ENCODE results near the gene MARK4.
A peak's percentile ranks its signal among the peaks of the same experiment; 100 is the strongest.

The MARK4 gene

DNA sequence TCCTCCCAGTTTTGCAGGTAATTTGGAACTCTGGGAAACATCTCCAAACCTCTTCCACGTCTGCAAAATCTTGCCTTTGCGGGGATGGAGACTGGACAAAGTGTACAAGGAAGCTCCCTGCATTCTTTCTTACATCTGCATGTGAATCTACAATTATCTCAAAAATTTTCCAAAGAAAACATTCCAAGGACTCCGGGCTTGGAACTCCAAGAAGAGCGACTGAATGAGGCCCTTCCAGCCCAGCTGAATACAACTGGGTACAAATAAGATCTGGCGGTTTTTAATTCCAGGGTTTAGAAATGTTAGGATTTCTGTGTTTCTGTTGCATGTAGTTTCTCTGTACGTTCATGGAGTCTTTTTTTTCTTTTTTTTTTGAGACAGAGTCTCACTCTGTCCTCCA, 34.4 kb upstream of the MARK4 start:
- DNase-seq (ENCODE audit: low read depth, low spot score), result no peak
- Histone ChIP-seq H3K9ac (ENCODE audit: insufficient read length, low read depth) (no peak overlapping the region), H3K4me3 (ENCODE audit: insufficient read length, low read depth) (no peak overlapping the region), H3K9me3 (ENCODE audit: insufficient read depth, low read length) (no peaks in the 10 kb centered on the region), H3K4me1 (ENCODE audit: insufficient read depth, insufficient read length) (peaks cover 12% of the 10 kb centered on the region), H3K27me3 (ENCODE audit: insufficient read depth, insufficient read length) (peaks cover 46% of the 10 kb centered on the region), H3K36me3 (ENCODE audit: insufficient read depth, insufficient read length, low read length) (no peaks in the 10 kb centered on the region)
- no peak for TF ChIP-seq SUZ12 (IDR thresholded peaks at IDR 0.05; ENCODE audit: extremely low read depth, insufficient read depth, insufficient read length)
- TF ChIP-seq ZNF274 (IDR thresholded peaks at IDR 0.05; ENCODE audit: low read depth, low read length), result no peak
- no peak for TF ChIP-seq YY1 (IDR thresholded peaks at IDR 0.05; ENCODE audit: insufficient read depth, insufficient read length)

DNA sequence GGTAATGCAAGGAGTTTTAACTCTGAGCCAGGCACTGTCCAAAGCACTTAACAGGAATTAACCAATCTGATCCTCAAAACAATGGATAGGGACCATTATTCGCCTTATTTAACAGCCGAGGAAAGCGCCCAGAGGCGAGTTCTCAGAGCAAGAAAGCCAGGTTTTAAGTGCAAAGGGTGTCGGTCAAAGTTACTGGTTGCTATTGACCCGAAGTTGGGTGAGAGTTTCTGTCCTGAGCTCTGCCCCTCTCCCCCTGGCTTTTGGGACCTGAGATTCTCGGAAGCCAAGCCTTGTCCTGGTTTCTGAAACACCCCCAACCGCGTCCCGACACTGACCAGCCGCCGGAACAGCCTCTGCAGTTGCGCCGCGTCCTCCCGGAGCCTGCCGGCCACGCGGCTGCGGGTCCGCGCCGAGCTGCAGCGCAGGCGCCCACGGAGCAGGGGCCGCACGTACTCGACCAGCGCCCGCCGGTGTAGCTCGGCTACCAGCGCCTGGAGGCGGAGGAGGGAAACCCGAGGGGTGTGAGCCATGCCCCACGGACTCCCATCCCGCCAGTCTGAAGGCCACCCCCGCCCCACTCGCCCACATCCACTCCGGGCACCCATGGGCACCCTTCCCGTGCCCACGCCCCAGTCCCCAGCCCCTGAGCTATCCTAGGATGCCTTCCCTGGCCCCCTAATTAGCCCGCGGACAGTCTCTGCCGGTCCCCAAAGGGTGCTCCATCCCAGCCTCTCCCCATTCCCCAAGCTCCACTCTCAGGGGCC, 33.7 kb upstream of the MARK4 start:
- Histone ChIP-seq H3K4me3 (ENCODE audit: insufficient read length, low read depth) (peak overlapping the region; percentile 34), H3K9ac (ENCODE audit: insufficient read length, low read depth) (peak overlapping the region; percentile 76), H3K36me3 (ENCODE audit: insufficient read depth, insufficient read length, low read length) (no peaks in the 10 kb centered on the region), H3K27me3 (ENCODE audit: insufficient read depth, insufficient read length) (peaks cover 46% of the 10 kb centered on the region), H3K9me3 (ENCODE audit: insufficient read depth, low read length) (no peaks in the 10 kb centered on the region), H3K4me1 (ENCODE audit: insufficient read depth, insufficient read length) (peaks cover 8% of the 10 kb centered on the region)
- DNase-seq (ENCODE audit: low read depth, low spot score), result no peak
- TF ChIP-seq ZNF274 (IDR thresholded peaks at IDR 0.05; ENCODE audit: low read depth, low read length) (no peak), SUZ12 (IDR thresholded peaks at IDR 0.05; ENCODE audit: extremely low read depth, insufficient read depth, insufficient read length) (peak; percentile 96)

DNA sequence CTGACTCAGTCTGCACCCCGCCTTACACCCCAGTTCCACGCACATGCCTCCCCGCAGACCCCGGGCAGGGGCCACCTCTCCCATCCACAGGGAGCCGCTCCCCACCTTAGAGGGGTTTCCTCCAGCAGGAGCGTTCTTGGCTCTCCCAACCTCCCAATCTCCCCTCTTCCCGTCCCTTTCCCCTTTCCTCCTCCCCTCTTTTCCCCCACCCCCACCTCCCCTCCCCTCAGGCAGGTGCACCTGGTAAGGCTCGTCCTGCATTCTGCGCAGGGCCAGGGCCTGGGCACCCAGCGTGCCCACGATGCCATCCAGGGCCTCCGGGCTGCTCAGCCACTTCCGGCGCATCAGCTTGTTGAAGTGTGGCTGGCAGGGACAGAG, 33.1 kb upstream of the MARK4 start:
- H3K4me3 ChIP-seq (ENCODE audit: insufficient read length, low read depth), result no peak overlapping the region
- H3K27me3 ChIP-seq (ENCODE audit: insufficient read depth, insufficient read length), result peaks cover 46% of the 10 kb centered on the region
- no peaks in the 10 kb centered on the region for H3K36me3 ChIP-seq (ENCODE audit: insufficient read depth, insufficient read length, low read length)
- no peak for TF ChIP-seq ZNF274 (IDR thresholded peaks at IDR 0.05; ENCODE audit: low read depth, low read length)
- TF ChIP-seq SUZ12 (IDR thresholded peaks at IDR 0.05; ENCODE audit: extremely low read depth, insufficient read depth, insufficient read length), result no peak
- no peak for TF ChIP-seq YY1 (IDR thresholded peaks at IDR 0.05; ENCODE audit: insufficient read depth, insufficient read length)
- no peak for DNase-seq (ENCODE audit: low read depth, low spot score)
- no peaks in the 10 kb centered on the region for H3K9me3 ChIP-seq (ENCODE audit: insufficient read depth, low read length)
- peaks cover 8% of the 10 kb centered on the region for H3K4me1 ChIP-seq (ENCODE audit: insufficient read depth, insufficient read length)
- no peak overlapping the region for H3K9ac ChIP-seq (ENCODE audit: insufficient read length, low read depth)

DNA sequence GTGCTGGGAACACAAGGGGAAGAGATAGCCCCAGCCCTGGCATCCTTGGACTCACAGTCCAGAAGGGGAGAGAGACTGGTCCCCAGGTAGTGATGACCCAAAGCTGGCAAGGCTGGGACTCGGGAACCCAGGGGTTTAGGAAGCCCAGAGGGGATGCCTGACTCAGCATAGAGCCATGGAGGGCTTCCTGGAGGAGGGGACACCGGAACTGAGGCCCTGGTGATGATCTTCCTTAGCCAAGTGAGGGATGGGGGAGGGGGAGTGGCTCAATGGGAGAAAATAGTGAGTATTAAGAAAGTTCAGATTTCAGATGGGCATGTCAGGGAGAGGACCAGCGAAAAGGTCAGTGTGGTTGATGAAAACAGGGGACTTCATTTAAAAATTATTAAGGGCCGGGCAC, 32.6 kb upstream of the MARK4 start:
- H3K27me3 ChIP-seq (ENCODE audit: insufficient read depth, insufficient read length), result peaks cover 46% of the 10 kb centered on the region

DNA sequence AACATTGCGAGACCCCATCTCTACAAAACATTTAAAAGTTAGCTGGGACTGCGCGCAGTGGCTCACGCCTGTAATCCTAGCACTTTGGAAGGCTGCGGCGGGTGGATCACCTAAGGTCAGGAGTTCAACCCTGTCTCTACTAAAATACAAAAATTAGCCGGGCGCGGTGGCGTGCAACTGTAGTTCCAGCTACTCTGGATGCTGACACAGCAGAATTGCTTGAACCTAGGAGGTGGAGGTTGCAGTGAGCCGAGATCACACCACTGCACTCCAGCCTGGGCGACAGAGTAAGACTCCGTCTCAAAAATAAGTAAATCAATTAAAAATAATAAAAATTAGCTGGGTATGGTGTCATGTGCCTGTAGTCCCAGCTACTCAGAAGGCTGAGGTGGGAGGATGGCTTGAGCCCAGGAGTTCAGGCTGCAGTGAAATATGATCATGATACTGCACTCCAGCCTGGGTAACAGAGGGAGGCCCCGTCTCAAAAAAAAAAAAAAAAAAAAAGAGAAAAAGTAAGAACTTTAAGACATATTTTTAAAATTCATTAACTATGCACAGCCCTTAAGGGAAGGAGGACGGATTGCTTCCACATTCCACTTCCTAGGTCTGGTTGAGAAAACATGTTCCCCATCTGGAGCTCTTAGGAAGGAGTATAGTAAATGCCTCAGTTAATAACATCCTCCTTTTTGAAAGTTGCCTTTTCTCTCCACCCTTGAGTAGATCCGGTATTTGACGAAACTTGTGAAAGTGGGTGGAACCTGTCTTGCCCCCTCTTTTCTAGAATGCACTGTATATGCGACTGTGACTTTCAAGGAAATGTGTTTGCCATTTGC, 31.9 kb upstream of the MARK4 start:
- Histone ChIP-seq H3K27me3 (ENCODE audit: insufficient read depth, insufficient read length) (peaks cover 45% of the 10 kb centered on the region), H3K4me3 (ENCODE audit: insufficient read length, low read depth) (no peak overlapping the region)

More for the DNA sequence above, 32.6 kb upstream of the MARK4 start:
- no peak for DNase-seq (ENCODE audit: low read depth, low spot score)
- Histone ChIP-seq H3K9ac (ENCODE audit: insufficient read length, low read depth) (no peak overlapping the region), H3K36me3 (ENCODE audit: insufficient read depth, insufficient read length, low read length) (no peaks in the 10 kb centered on the region), H3K9me3 (ENCODE audit: insufficient read depth, low read length) (no peaks in the 10 kb centered on the region), H3K4me3 (ENCODE audit: insufficient read length, low read depth) (no peak overlapping the region), H3K4me1 (ENCODE audit: insufficient read depth, insufficient read length) (peaks cover 8% of the 10 kb centered on the region)
- TF ChIP-seq YY1 (IDR thresholded peaks at IDR 0.05; ENCODE audit: insufficient read depth, insufficient read length), result no peak
- no peak for TF ChIP-seq ZNF274 (IDR thresholded peaks at IDR 0.05; ENCODE audit: low read depth, low read length)
- TF ChIP-seq SUZ12 (IDR thresholded peaks at IDR 0.05; ENCODE audit: extremely low read depth, insufficient read depth, insufficient read length), result no peak

DNA sequence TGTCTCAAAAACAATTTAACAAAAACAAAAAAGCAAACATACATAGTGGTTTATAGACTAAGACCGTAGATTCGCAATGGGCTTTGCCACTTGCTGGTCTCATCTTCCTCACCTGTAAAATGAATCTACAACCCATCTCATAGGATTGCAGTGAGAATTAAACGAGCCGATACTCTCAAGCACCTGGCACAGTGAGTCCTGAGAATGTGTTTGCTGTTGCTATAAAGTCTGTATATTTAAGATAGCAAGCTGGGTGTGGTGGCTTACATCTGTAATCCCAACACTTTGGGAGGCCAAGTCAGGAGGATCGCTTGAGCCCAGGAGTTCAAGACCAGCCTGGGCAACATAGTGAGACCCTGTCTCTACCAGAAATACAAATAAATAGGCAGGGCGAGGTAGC, 28.3 kb upstream of the MARK4 start:
- H3K4me3 ChIP-seq (ENCODE audit: insufficient read length, low read depth), result no peak overlapping the region
- H3K9me3 ChIP-seq (ENCODE audit: insufficient read depth, low read length), result no peaks in the 10 kb centered on the region
- TF ChIP-seq SUZ12 (IDR thresholded peaks at IDR 0.05; ENCODE audit: extremely low read depth, insufficient read depth, insufficient read length), result no peak
- no peak for TF ChIP-seq YY1 (IDR thresholded peaks at IDR 0.05; ENCODE audit: insufficient read depth, insufficient read length)
- TF ChIP-seq ZNF274 (IDR thresholded peaks at IDR 0.05; ENCODE audit: low read depth, low read length), result no peak
- H3K27me3 ChIP-seq (ENCODE audit: insufficient read depth, insufficient read length), result peaks cover 11% of the 10 kb centered on the region
- DNase-seq (ENCODE audit: low read depth, low spot score), result no peak
- peaks cover 8% of the 10 kb centered on the region for H3K4me1 ChIP-seq (ENCODE audit: insufficient read depth, insufficient read length)
- no peaks in the 10 kb centered on the region for H3K36me3 ChIP-seq (ENCODE audit: insufficient read depth, insufficient read length, low read length)
- no peak overlapping the region for H3K9ac ChIP-seq (ENCODE audit: insufficient read length, low read depth)

More for the DNA sequence above, 31.9 kb upstream of the MARK4 start:
- Histone ChIP-seq H3K36me3 (ENCODE audit: insufficient read depth, insufficient read length, low read length) (no peaks in the 10 kb centered on the region), H3K9me3 (ENCODE audit: insufficient read depth, low read length) (no peaks in the 10 kb centered on the region), H3K4me1 (ENCODE audit: insufficient read depth, insufficient read length) (peaks cover 9% of the 10 kb centered on the region), H3K9ac (ENCODE audit: insufficient read length, low read depth) (no peak overlapping the region)
- no peak for TF ChIP-seq ZNF274 (IDR thresholded peaks at IDR 0.05; ENCODE audit: low read depth, low read length)
- no peak for TF ChIP-seq YY1 (IDR thresholded peaks at IDR 0.05; ENCODE audit: insufficient read depth, insufficient read length)
- no peak for DNase-seq (ENCODE audit: low read depth, low spot score)

DNA sequence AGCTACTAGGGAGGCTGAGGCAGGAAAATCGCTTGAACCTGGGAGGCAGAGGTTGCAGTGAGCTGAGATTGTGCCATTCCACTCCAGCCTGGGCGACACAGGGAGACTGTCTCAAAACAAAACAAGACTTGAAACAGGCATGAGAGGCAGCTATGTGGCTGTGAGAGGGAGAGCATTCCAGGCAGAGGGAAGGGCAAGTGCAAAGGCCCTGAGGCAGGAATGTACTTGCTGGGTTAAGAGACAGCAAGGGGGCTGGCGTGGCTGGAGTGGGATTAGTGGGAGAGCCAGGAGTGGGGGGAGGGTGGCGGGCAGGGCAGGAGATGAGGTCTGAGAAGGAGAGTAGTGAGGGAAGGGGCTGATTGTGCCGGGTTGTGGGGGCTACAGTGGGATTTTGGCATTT, 27.2 kb upstream of the MARK4 start:
- no peak for DNase-seq (ENCODE audit: low read depth, low spot score)
- no peaks in the 10 kb centered on the region for H3K9me3 ChIP-seq (ENCODE audit: insufficient read depth, low read length)

More for the DNA sequence above, 27.2 kb upstream of the MARK4 start:
- Histone ChIP-seq H3K27me3 (ENCODE audit: insufficient read depth, insufficient read length) (no peaks in the 10 kb centered on the region), H3K9ac (ENCODE audit: insufficient read length, low read depth) (no peak overlapping the region), H3K36me3 (ENCODE audit: insufficient read depth, insufficient read length, low read length) (no peaks in the 10 kb centered on the region), H3K4me3 (ENCODE audit: insufficient read length, low read depth) (no peak overlapping the region), H3K4me1 (ENCODE audit: insufficient read depth, insufficient read length) (peaks cover 6% of the 10 kb centered on the region)
- TF ChIP-seq YY1 (IDR thresholded peaks at IDR 0.05; ENCODE audit: insufficient read depth, insufficient read length) (no peak), ZNF274 (IDR thresholded peaks at IDR 0.05; ENCODE audit: low read depth, low read length) (no peak), SUZ12 (IDR thresholded peaks at IDR 0.05; ENCODE audit: extremely low read depth, insufficient read depth, insufficient read length) (no peak)

Measured in NT2/D1 (cell line).